Heart left ventricle (tissue), 16 donors: ENCODE results near the gene PRDX2. TPM values are rescaled to one million over a fixed set of nuclear protein-coding genes. Genes with fewer than 3 reads are reported as not detected.

Source experiments
- ATAC-seq, 4 donors: fragments of 200-7000 bp; cut with Tn5 transposase; one replicate each; pipeline ENCODE4 v1.9.1; 2020 to 2022; ENCODE audit warnings: moderate library complexity in 4 of 4, mild to moderate bottlenecking in 3 of 4, moderate number of reproducible peaks in 1 of 4
- DNase-seq, 5 donors: peaks; one replicate each; pipeline ENCODE4 v3.0.0-alpha.2; 2020
- H3K27ac ChIP-seq, 12 donors: fragments of 200-600 bp; sonication (generic) in 4 of 12; one replicate each; pipeline versions ENCODE4 v1.5.0 to v1.8.0; 2016 to 2022; ENCODE audit warnings: mild to moderate bottlenecking in 2 of 12
- H3K27me3 ChIP-seq, 9 donors: fragments of 200-600 bp; sonication (generic) in 2 of 9; one replicate each; pipeline versions ENCODE4 v1.5.1 to v1.8.0; 2016 to 2022; ENCODE audit warnings: mild to moderate bottlenecking in 3 of 9
- H3K36me3 ChIP-seq, 9 donors: fragments of 200-600 bp; sonication (generic) in 2 of 9; one replicate each; pipeline versions ENCODE4 v1.5.0 to v1.8.0; 2018 to 2022; ENCODE audit warnings: mild to moderate bottlenecking in 2 of 9
- H3K4me1 ChIP-seq, 12 donors: fragments of 200-600 bp; sonication (generic) in 4 of 12; one replicate each; pipeline versions ENCODE4 v1.5.0 to v1.8.0; 2016 to 2022; ENCODE audit warnings: mild to moderate bottlenecking in 3 of 12
- H3K4me3 ChIP-seq, 12 donors: fragments of 200-600 bp; sonication (generic) in 4 of 12; one replicate each; pipeline versions ENCODE4 v1.5.0 to v1.8.0; 2017 to 2022; ENCODE audit warnings: mild to moderate bottlenecking in 9 of 12, moderate library complexity in 4 of 12
- H3K9me3 ChIP-seq, 12 donors: fragments of 200-600 bp; sonication (generic) in 4 of 12; one replicate each; pipeline versions ENCODE4 v1.5.0 to v1.8.0; 2016 to 2022; ENCODE audit warnings: mild to moderate bottlenecking in 1 of 12
- POLR2A ChIP-seq, 2 donors: fragments of 450-650 bp; IDR thresholded peaks; one replicate each; pipeline ENCODE4 v1.6.1; 2017; ENCODE audit warnings: antibody characterized with exemption in 2 of 2, mild to moderate bottlenecking in 2 of 2, moderate library complexity in 2 of 2
- WGBS, 4 donors: extraction: QIAGEN DNeasy Blood & Tissue Kit in 2 of 4; methylation state at CpG; one replicate each; pipeline versions ENCODE4 v1.1.5 to v1.1.7; 2013 to 2018; 5-methylcytosine and 5-hydroxymethylcytosine counted together
- intact Hi-C, 10 donors: fragments of 100-400 bp; cut with DNase I; formaldehyde crosslinking; loops; one replicate each; pipeline versions ENCODE4 v1.11.1 to v1.14.2; 2022
- polyA plus RNA-seq, 2 donors: library from polyadenylated mRNA; stranded (reverse); fragments of 200-250 nt; gene quantifications; one replicate each; pipeline ENCODE4 v1.2.3, GENCODE V29; 2013
- total RNA-seq, 9 donors: library from RNA; depleted of rRNA in 2 of 9; stranded (reverse); fragments of >200 nt in 2 of 9; fragmentation: NEBNext Ultra II Directional in 3 of 9; extraction: Animal tissue kit (Norgen Biotek cat#: 25700) in 3 of 9; gene quantifications; one replicate each; pipeline versions ENCODE4 v1.1.0 to v1.2.4, GENCODE V29; 2016 to 2023
- TF ChIP-seq, protein P1 (sequence below), 12 donors: fragments of 200-600 bp; sonication (generic) in 4 of 12; IDR thresholded peaks; one replicate each; pipeline versions ENCODE4 v1.5.0 to v1.8.0; 2018 to 2022; ENCODE audit warnings: antibody characterized with exemption in 12 of 12, mild to moderate bottlenecking in 5 of 12
- donor health status: ischemic (EF 13 %, LVEDD 7.1; RV severe dilation, severe dysfunction).
- donor health status: healthy with polysubstance abuse.
- donor health status: DM: no; HTN: yes; CAD: no.
- donor health status: DM: no; HTN: no; CAD: no.
- donor health status: ischemic (EF 25% LVEDD 6.9; RV normal size, moderate dysfunction).
- donor health status: ischemic (EF 25% LVEDD 5.7; RV mildly dilated, moderate dysfunction).
- donor health status: healthy.
- donor health status: DM: yes; HTN: yes; CAD: no.
- donor health status: ischemic (EF 35%, LVEDD 5.7; RV mildly dilated, moderate dysfunction).
- donor health status: nonischemic (EF 11% LVEDD 7.7; RV severe dilation, severe dysfunction).
- donor health status: DM: yes; HTN: yes; CAD: no.
- donor health status: PGD.
- donor health status: ischemic (EF 29% LVEDD 5.4; RV normal size, mild dysfunction).
- donor health status: nonischemic (EF 23%, LVEDD 6.1; RV moderate dilation, normal function).

Gene PRDX2
- total and polyA plus RNA-seq, 11 donors = 435 to 1,432 (median 645) TPM

DNA sequence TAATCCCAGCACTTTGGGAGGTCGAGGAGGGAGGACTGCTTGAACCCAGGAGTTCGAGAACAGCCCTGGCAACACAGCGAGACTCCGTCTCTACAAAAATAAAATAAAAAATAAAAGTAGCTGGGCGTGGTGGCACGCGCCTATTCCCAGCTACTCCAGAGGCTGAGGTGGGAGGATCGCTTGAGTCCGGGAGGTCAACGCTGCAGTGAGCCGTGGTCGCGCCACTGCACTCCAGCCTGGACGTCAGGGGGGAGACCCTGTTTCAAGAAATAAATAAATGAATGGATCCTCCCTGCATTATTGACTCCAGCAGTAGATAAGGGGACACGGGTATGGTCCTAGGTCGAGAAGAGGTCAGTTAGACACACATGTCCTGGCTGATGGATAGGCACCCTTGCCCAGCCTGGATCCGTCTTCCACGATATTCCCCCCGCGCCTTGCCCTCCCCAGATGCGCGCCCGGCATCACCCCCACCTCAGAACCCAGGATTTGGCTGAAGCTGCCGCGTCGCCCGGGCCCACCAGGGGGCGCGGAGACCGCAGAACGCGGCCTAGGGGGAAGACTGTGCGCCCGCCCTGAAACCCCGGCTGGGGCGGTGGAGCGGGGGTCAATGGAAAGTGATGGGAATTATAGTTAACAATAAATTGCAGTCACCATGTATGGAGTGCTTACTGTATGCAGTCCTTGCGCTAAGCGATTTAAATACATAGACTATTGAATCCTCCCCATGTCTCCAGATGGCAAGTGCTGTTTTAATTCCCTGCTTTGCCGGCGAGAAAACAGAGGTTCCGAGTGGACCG, 24.2 kb downstream of the PRDX2 start:
- ATAC-seq (peak; percentile 27 to 52 (median 40)), DNase-seq (peak; percentile 83 to 91 (median 87))
- intact Hi-C loops = loop anchor here (1.0 to 2.0 kb wide), 4 partner anchors 15 to 19 kb away; no protein-coding TSS in a partner anchor
- H3K27ac ChIP-seq = peak overlapping the region; percentile 78 to 99 (median 94)
- peak in 1 of 2 donors; percentile 15 for TF ChIP-seq POLR2A (IDR thresholded peaks at IDR 0.05)
- TF ChIP-seq, protein P1, sequence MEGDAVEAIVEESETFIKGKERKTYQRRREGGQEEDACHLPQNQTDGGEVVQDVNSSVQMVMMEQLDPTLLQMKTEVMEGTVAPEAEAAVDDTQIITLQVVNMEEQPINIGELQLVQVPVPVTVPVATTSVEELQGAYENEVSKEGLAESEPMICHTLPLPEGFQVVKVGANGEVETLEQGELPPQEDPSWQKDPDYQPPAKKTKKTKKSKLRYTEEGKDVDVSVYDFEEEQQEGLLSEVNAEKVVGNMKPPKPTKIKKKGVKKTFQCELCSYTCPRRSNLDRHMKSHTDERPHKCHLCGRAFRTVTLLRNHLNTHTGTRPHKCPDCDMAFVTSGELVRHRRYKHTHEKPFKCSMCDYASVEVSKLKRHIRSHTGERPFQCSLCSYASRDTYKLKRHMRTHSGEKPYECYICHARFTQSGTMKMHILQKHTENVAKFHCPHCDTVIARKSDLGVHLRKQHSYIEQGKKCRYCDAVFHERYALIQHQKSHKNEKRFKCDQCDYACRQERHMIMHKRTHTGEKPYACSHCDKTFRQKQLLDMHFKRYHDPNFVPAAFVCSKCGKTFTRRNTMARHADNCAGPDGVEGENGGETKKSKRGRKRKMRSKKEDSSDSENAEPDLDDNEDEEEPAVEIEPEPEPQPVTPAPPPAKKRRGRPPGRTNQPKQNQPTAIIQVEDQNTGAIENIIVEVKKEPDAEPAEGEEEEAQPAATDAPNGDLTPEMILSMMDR (IDR thresholded peaks at IDR 0.05) = peak; percentile 93 to 98 (median 97)
- WGBS, 4 donors = 10 to 12% (median 11%) methylated on average over 43 of the region's 43 CpGs
- peaks cover 0 to 64% (median 49%) of the 10 kb centered on the region in 12 donors for H3K4me1 ChIP-seq
- H3K4me3 ChIP-seq = peak overlapping the region; percentile 41 to 83 (median 68)
- H3K27me3 ChIP-seq = no peaks in the 10 kb centered on the region
- no peaks in the 10 kb centered on the region for H3K9me3 ChIP-seq
- H3K36me3 ChIP-seq = peaks cover 0 to 2% (median 0%) of the 10 kb centered on the region in 9 donors

DNA sequence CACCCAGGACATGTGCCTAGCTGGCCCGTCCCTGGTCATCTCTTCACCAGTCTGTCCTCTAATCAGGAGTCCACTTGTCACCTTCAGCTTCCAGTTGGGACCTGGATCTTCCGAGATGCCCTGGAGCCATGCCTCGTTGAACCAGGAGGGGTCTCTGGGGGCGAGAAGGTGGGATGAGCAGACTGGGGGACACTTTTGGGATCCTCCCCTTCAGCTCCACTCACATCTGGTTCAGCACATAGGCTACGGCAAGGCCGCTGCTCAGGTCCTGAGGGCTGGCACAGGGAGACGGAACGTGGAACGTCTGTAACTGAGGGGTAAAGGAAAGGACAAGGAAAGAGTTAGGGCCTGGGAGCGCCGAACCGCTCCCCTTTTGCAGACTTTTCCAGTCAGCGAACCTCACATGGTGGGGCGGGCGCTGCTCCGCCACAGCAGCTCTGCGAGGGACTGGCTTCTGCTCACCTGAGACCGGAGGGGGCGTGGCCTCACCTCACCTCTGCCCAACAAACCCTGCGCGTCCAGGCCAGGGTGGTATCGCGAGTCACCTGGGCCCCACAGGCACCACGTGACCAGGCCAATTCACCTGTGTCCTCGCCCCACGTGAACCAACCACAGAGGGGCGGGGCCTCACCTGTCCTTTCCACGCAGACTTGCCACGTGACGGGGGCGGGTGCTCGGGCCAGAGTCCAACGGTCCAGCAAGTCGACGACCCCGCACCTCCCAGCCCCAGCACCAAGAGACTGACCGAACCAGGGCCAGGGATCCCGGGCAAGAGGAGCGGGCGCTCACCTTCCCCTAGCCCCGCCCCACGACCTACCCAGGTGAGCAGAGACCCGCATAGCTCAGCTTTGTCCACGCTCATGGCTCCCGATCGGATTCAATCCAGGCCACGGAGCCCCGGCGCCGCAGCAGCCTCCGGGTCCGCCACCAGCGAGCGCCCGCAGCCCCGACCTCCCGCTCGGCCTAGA, 26.7 kb downstream of the PRDX2 start, which contains the start of gene HOOK2:
Gene HOOK2 (minus strand): TSS at position 965 of the 968 bp plus-strand sequence. CDS start 103 bp downstream, at position 862.
- H3K27ac ChIP-seq = peak within 1 kb of the TSS; percentile 82 to 98 (median 92)
- H3K36me3 ChIP-seq = peaks cover 0 to 14% (median 5%) of the 10 kb centered on the region in 9 donors
- intact Hi-C loops = loop anchor here in 2 of 10 donors (1.0 to 2.0 kb wide), 2 partner anchors 38 to 40 kb away; partner anchors contain the start of genes GET3 (in 1 of the 2) and TRIR (in 1 of the 2)
- H3K27me3 ChIP-seq = no peaks in the 10 kb centered on the region
- 18 to 43% (median 21%) methylated on average over 21 to 58 of the region's 58 CpGs for WGBS, 4 donors
- peaks cover 0 to 79% (median 38%) of the 10 kb centered on the region in 12 donors for H3K4me1 ChIP-seq
- ATAC-seq (peak in 1 of 4 donors; percentile 0), DNase-seq (peak in 3 of 5 donors; percentile 57 to 79 (median 66))
- no peaks in the 10 kb centered on the region for H3K9me3 ChIP-seq
- peak; percentile 49 to 59 for TF ChIP-seq POLR2A (IDR thresholded peaks at IDR 0.05)
- TF ChIP-seq, protein P1 (IDR thresholded peaks at IDR 0.05) = no peak
- H3K4me3 ChIP-seq = peak within 1 kb of the TSS; percentile 49 to 89 (median 74)

DNA sequence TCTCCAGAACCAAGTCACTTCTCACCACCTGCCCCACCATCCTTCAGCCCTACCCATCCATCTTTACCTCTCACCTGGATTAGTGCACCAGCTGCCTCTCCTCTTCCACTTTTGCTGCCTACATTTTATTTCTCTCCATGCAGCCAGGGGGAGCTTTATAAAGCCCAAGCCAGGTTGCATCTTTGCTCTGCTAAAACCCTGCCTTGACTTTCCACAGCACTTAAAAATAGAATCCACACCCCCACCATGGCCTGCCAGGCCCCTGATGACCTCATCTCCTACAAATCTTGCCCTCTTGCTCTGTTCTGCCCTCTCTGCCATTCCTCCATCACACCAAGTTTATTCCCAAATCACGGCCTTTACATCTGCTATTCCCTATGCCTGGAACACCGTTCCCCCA, 28.0 kb downstream of the PRDX2 start:
- intact Hi-C loops = no loop called here
- TF ChIP-seq POLR2A (IDR thresholded peaks at IDR 0.05) = no peak
- TF ChIP-seq, protein P1 (IDR thresholded peaks at IDR 0.05) = peak; percentile 11 to 59 (median 36)
- Histone ChIP-seq H3K27me3 (no peaks in the 10 kb centered on the region), H3K36me3 (peaks cover 0 to 23% (median 5%) of the 10 kb centered on the region in 9 donors), H3K4me3 (no peak overlapping the region), H3K4me1 (peaks cover 0 to 68% (median 26%) of the 10 kb centered on the region in 12 donors), H3K9me3 (no peaks in the 10 kb centered on the region), H3K27ac (peak overlapping the region; percentile 31 to 98 (median 92))
- ATAC-seq (peak; percentile 25 to 44 (median 34)), DNase-seq (peak in 3 of 5 donors; percentile 54 to 75 (median 59))
- WGBS, 4 donors = 42 to 64% (median 55%) methylated on average over 2 of the region's 2 CpGs
